Measurements from ENCODE around the gene ADAT3.

DNA sequence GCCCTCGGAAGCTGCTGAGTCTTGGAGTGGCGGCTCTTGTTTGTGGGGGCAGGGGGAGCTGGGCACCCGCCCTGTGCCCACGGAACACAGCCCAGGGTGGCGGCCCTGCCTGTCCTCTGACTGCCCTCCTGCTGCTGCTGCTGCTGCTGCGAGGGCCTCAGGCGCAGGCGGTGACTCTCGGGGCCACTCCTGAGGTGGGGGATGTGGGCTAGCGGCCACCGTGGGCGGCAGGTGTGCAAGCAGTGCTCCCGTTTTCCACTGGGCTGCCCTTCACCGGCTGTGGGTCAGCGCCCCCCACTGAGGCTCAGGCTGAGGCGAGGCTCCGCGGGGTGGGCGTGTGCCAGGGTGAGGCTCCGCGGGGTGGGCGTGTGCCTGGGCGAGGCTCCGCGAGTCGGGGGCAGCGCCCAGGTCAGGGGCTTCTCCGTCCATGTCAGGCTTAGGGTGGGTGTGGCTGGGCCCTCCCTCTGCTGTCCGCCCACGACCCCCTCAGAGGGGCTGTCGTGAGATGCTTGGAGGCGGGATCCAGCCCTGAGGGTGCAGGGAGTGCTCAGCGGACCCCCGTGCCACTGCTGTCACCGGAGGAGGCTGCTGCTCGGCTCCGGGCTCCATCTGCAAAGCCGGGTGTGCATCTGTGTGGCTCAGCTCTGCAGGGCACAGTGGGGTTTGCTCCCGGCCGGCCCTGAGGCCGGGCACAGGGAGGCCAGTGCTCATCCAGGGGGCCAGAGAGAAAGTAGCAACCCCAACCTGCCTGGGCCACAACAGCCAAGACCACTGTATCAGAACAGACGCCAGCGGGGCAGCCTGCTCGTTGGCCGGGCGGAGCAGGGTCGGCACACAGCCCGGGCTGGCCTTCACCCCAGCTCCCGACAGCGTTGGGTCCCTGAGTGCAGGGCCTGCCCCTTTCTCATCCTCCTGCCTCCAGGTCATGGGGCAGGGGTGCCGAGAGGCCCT lies 50.2 kb downstream of the ADAT3 start:
- TF ChIP-seq, protein P1, sequence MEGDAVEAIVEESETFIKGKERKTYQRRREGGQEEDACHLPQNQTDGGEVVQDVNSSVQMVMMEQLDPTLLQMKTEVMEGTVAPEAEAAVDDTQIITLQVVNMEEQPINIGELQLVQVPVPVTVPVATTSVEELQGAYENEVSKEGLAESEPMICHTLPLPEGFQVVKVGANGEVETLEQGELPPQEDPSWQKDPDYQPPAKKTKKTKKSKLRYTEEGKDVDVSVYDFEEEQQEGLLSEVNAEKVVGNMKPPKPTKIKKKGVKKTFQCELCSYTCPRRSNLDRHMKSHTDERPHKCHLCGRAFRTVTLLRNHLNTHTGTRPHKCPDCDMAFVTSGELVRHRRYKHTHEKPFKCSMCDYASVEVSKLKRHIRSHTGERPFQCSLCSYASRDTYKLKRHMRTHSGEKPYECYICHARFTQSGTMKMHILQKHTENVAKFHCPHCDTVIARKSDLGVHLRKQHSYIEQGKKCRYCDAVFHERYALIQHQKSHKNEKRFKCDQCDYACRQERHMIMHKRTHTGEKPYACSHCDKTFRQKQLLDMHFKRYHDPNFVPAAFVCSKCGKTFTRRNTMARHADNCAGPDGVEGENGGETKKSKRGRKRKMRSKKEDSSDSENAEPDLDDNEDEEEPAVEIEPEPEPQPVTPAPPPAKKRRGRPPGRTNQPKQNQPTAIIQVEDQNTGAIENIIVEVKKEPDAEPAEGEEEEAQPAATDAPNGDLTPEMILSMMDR (conservative IDR thresholded peaks at IDR 0.05; ENCODE audit: low read length), result no peak
- no peak for TF ChIP-seq EZH2phosphoT487 (IDR thresholded peaks at IDR 0.05; ENCODE audit: borderline replicate concordance, low read depth, low read length)

Data from OCI-LY7 (cell line).